B cell (primary cell): ENCODE results near the gene CSDE1.

Source experiments
- EZH2 ChIP-seq: IDR thresholded peaks from 2 replicates; pipeline ENCODE4 v1.6.1; 2012; ENCODE audit warnings: borderline replicate concordance, low read depth, mild to moderate bottlenecking, moderate library complexity, low read length; ENCODE audit not compliant: insufficient read depth, poor library complexity, severe bottlenecking
- TF ChIP-seq, protein P1 (sequence below): fragments of 200-600 bp; IDR thresholded peaks from one replicate; pipeline ENCODE4 v1.8.0; 2022; ENCODE audit warnings: antibody characterized with exemption, mild to moderate bottlenecking

GRCh38 chr1:114749835-114750234 lies 7.9 kb downstream of the CSDE1 start:
- TF ChIP-seq, protein P1, sequence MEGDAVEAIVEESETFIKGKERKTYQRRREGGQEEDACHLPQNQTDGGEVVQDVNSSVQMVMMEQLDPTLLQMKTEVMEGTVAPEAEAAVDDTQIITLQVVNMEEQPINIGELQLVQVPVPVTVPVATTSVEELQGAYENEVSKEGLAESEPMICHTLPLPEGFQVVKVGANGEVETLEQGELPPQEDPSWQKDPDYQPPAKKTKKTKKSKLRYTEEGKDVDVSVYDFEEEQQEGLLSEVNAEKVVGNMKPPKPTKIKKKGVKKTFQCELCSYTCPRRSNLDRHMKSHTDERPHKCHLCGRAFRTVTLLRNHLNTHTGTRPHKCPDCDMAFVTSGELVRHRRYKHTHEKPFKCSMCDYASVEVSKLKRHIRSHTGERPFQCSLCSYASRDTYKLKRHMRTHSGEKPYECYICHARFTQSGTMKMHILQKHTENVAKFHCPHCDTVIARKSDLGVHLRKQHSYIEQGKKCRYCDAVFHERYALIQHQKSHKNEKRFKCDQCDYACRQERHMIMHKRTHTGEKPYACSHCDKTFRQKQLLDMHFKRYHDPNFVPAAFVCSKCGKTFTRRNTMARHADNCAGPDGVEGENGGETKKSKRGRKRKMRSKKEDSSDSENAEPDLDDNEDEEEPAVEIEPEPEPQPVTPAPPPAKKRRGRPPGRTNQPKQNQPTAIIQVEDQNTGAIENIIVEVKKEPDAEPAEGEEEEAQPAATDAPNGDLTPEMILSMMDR: no peak
- no peak for TF ChIP-seq EZH2
